PC-3 (cell line): ENCODE measurements around the gene ANGPTL4.

Source experiments
- CTCF ChIP-seq: fragments of 300-600 bp; sonication (generic); conservative IDR thresholded peaks from 2 replicates; pipeline ENCODE4 v1.5.1; 2017; ENCODE audit warnings: antibody characterized with exemption, low read depth, mild to moderate bottlenecking, low read length
- EZH2 ChIP-seq: fragments of 300-600 bp; sonication (generic); IDR thresholded peaks from one replicate; pipeline ENCODE4 v1.6.1; 2017; ENCODE audit warnings: antibody characterized with exemption, mild to moderate bottlenecking, low read length; ENCODE audit not compliant: unreplicated experiment

- TF ChIP-seq CTCF (no peak), EZH2 (no peak)
These were observed 32.6 kb upstream of the ANGPTL4 start for GRCh38 chr19:8331263-8331845.
